Fibroblast of mammary gland (primary cell): ENCODE data around the gene PLXNA4.

ENCODE experiments used
- DNase-seq: peaks from one replicate; pipeline ENCODE4 v3.0.0-alpha.2; 2010; ENCODE audit warnings: low read depth
- H3K4me3 ChIP-seq: 2 replicates; pipeline ENCODE4 v1.5.1; 2011; ENCODE audit warnings: low read depth, mild to moderate bottlenecking, low read length, moderate library complexity; ENCODE audit not compliant: control insufficient read depth
- TF ChIP-seq, protein P1 (sequence below): conservative IDR thresholded peaks from 2 replicates; pipeline ENCODE4 v1.5.1; 2011; ENCODE audit warnings: low read depth, low read length, inconsistent platforms; ENCODE audit not compliant: control insufficient read depth, insufficient read depth

The PLXNA4 gene

GRCh38 chr7:132135746-132136385 lies 440.4 kb downstream of the PLXNA4 start:
- TF ChIP-seq, protein P1, sequence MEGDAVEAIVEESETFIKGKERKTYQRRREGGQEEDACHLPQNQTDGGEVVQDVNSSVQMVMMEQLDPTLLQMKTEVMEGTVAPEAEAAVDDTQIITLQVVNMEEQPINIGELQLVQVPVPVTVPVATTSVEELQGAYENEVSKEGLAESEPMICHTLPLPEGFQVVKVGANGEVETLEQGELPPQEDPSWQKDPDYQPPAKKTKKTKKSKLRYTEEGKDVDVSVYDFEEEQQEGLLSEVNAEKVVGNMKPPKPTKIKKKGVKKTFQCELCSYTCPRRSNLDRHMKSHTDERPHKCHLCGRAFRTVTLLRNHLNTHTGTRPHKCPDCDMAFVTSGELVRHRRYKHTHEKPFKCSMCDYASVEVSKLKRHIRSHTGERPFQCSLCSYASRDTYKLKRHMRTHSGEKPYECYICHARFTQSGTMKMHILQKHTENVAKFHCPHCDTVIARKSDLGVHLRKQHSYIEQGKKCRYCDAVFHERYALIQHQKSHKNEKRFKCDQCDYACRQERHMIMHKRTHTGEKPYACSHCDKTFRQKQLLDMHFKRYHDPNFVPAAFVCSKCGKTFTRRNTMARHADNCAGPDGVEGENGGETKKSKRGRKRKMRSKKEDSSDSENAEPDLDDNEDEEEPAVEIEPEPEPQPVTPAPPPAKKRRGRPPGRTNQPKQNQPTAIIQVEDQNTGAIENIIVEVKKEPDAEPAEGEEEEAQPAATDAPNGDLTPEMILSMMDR: no peak
- no peak for DNase-seq
- no peak overlapping the region for H3K4me3 ChIP-seq

DNA sequence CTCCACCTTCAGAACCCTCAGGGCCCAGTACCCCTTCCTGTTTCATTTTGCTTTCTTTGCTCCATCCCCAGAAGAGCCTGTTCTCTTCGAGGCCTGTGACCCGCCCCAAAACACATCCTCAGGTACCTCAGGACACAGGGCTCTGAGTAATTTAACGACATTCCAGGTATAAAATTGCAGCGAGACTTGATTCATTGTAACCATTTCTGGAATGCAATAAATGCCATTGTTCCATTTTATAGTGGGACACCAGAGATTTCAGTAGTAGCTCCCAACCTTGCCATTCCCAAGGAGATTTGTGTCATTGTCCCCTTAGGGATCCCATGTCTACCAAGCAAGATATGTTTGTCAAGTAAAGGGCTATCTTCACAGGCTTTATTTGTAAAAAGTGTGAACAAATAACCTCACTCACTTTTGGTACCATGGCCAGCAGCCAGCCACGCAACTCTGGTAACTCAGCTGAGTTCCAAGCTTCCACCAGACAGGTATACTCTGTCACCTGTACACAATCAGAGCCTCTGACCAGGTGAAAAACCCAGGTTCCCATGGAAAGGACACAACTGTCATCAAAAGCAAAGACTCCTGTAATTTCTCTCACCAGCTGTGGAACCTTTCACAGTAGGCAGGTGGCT lies 441.3 kb downstream of the PLXNA4 start:
- H3K4me3 ChIP-seq: no peak overlapping the region
- DNase-seq: no peak
- TF ChIP-seq, protein P1: no peak

GRCh38 chr7:132133501-132133900 lies 442.8 kb downstream of the PLXNA4 start:
- TF ChIP-seq, protein P1: no peak
- no peak overlapping the region for H3K4me3 ChIP-seq
- DNase-seq: no peak

DNA sequence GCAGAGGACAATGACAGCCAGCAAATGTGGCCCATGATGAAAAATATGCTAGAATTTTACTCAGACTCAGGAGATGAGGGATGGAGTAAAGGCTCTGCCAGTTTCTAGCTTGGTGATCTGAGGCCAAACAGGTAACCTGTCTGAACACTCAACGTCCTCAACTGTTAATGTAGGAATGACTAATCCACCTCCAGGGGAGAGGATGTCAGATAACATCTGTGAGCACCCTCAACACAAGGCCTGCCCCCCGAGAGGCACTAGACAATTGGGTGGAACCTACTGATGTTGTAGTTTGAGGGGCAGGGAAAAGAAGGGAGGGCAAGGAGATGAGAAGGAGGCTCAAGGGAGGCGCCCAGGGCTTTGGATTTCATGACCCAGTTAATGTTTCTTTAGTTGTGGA lies 445.1 kb downstream of the PLXNA4 start:
- TF ChIP-seq, protein P1: no peak
- no peak for DNase-seq
- H3K4me3 ChIP-seq: no peak overlapping the region

DNA sequence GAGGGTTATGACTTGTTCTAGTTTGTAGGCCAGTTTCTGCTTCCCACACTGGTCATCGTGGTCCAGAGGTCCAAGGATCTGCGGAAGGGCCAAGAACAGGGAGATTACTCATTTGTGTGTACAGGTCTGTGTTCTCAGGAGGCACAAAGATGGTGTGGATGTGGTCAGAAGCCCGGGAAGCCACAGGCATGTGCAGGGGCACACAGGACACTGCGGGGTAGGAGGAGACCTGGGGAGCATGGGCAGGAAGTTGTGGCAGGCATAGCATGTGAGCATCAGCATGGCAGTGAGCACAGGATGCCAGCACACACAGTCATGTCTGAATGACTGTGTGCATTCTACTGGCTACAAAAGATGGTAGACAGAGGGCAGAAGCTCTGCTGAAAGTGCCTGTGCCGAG lies 445.8 kb downstream of the PLXNA4 start:
- TF ChIP-seq, protein P1: no peak
- DNase-seq: no peak
- no peak overlapping the region for H3K4me3 ChIP-seq

DNA sequence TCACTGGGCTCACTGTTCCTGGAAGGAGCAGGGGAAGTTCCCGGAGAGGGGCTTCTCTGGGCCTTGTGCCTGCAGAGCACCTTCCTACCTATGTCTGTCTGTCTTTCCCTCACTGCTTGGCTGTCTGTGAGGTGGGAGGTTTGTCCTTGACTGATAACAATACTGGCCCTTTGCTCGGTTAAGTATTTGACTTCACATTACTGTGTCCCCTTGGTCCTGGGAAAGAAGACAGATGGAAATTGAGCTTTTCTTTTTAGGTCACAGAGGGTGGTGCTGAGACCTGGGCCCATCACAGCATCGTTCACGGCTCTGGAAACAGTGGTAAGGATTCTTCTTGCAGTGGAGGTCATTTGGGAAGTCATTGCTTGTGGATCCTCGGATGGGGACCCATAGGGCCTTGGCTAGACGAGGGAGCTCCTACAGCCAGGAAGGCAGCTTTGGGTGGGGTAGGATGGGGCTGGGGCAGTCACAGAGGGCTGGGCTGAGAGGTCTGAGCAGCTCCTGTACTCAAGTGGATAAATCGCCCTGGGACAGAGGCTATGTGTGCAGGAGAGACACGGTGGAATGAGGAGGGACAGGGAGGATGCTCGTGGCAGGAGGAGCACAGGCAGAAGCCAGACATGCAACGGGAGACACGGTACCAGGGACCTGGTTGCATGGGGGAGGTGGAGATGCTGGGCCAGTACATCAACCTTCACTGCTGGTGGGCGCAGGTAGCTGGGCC lies 450.2 kb downstream of the PLXNA4 start:
- no peak for DNase-seq
- TF ChIP-seq, protein P1: no peak
- H3K4me3 ChIP-seq: no peak overlapping the region
